GM13977 (cell line): ENCODE results near the gene HCN2.

Source experiments
- DNase-seq: peaks from one replicate; pipeline ENCODE4 v3.0.0; 2012; ENCODE audit warnings: low spot score
- CTCF ChIP-seq: IDR thresholded peaks from 2 replicates; pipeline ENCODE4 v1.5.1; 2012; ENCODE audit warnings: mild to moderate bottlenecking, control low read depth; ENCODE audit not compliant: insufficient read depth; ENCODE audit errors: extremely low read depth, missing control alignments
- in situ Hi-C: fragments of 300-500 bp; cut with MboI; formaldehyde crosslinking; loops from one replicate; pipeline ENCODE4 v1.12.0; 2022; ENCODE audit warnings: low sequenced_read_pairs, low pct_unique_long_range_greater_than_20kb, mixed read lengths, inconsistent platforms; ENCODE audit not compliant: unreplicated experiment

HCN2 gene

GRCh38 chr19:648904-649801 lies 59.5 kb downstream of the HCN2 start:
- in situ Hi-C loops: no loop called here
- TF ChIP-seq CTCF: no peak
- no peak for DNase-seq

- no peak for DNase-seq
- in situ Hi-C loops: no loop called here
- no peak for TF ChIP-seq CTCF
Measured at GRCh38 chr19:650121-650520, 60.4 kb downstream of the HCN2 start.

GRCh38 chr19:651114-651818 lies 61.6 kb downstream of the HCN2 start:
- in situ Hi-C loops: no loop called here
- no peak for DNase-seq
- TF ChIP-seq CTCF: no peak

- TF ChIP-seq CTCF: no peak
- in situ Hi-C loops: no loop called here
- DNase-seq: no peak
Measured at GRCh38 chr19:651991-652390, 62.3 kb downstream of the HCN2 start.

GRCh38 chr19:652467-653389 lies 63.0 kb downstream of the HCN2 start:
- no peak for DNase-seq
- no peak for TF ChIP-seq CTCF
- in situ Hi-C loops: no loop called here

- no peak for DNase-seq
- no peak for TF ChIP-seq CTCF
- in situ Hi-C loops: no loop called here
Measured at GRCh38 chr19:653425-653824, 63.7 kb downstream of the HCN2 start.
